ENCODE results near the gene ANKEF1.
"Not testable (repeated sequence)": the region's sequence is repeated elsewhere in the genome, so short reads cannot be mapped to it uniquely, and the experiment has no call there.

ANKEF1 gene

GRCh38 chr20:10034717-10035571, at the start of gene ANKEF1:
TSS of gene ANKEF1 (plus strand) at chr20:10034987. CDS start at chr20:10038302, 3,315 bp downstream.
- DNase-seq: peak; percentile 85

GRCh38 chr20:9985281-9985680, 49.5 kb upstream of the ANKEF1 start:
- no peak for DNase-seq

GRCh38 chr20:9985773-9986172, 49.0 kb upstream of the ANKEF1 start:
- no peak for DNase-seq

- DNase-seq: no peak
Observed at GRCh38 chr20:9989066-9989724, 45.6 kb upstream of the ANKEF1 start.

GRCh38 chr20:9993137-9993536, 41.6 kb upstream of the ANKEF1 start:
- no peak for DNase-seq

GRCh38 chr20:9994676-9995075, 40.1 kb upstream of the ANKEF1 start:
- no peak for DNase-seq

GRCh38 chr20:9995510-9996272, 39.1 kb upstream of the ANKEF1 start:
- no peak for DNase-seq

GRCh38 chr20:9996944-9997343, 37.8 kb upstream of the ANKEF1 start:
- DNase-seq: no peak

GRCh38 chr20:9999645-10000044, 35.1 kb upstream of the ANKEF1 start:
- DNase-seq: no peak

- DNase-seq: no peak
Observed at GRCh38 chr20:10002866-10003265, 31.9 kb upstream of the ANKEF1 start.

GRCh38 chr20:10004900-10005299, 29.9 kb upstream of the ANKEF1 start:
- no peak for DNase-seq

GRCh38 chr20:10005885-10006284, 28.9 kb upstream of the ANKEF1 start:
- no peak for DNase-seq

- DNase-seq: no peak
Observed at GRCh38 chr20:10006447-10007090, 28.2 kb upstream of the ANKEF1 start.

- no peak for DNase-seq
Observed at GRCh38 chr20:10007158-10007557, 27.6 kb upstream of the ANKEF1 start.

- DNase-seq: no peak
Observed at GRCh38 chr20:10007747-10008146, 27.0 kb upstream of the ANKEF1 start.

- no peak for DNase-seq
Observed at GRCh38 chr20:10012464-10012863, 22.3 kb upstream of the ANKEF1 start.

GRCh38 chr20:10014431-10014830, 20.4 kb upstream of the ANKEF1 start:
- no peak for DNase-seq

GRCh38 chr20:10020937-10021336, 13.8 kb upstream of the ANKEF1 start:
- no peak for DNase-seq

- DNase-seq: no peak
Observed at GRCh38 chr20:10022625-10023024, 12.2 kb upstream of the ANKEF1 start.

- DNase-seq: no peak
Observed at GRCh38 chr20:10023911-10024310, 10.9 kb upstream of the ANKEF1 start.

- not testable (repeated sequence) for DNase-seq
Observed at GRCh38 chr20:10031451-10032215, 3.2 kb upstream of the ANKEF1 start.

- not testable (repeated sequence) for DNase-seq
Observed at GRCh38 chr20:10032269-10032668, 2.5 kb upstream of the ANKEF1 start.

Data from CD4-positive, alpha-beta T cell treated with Interleukin-21 for 1 hour (primary cell).